HG03342 (cell line): ENCODE measurements around the gene SRPK3.
"Not testable (repeated sequence)": the region's sequence is repeated elsewhere in the genome, so short reads cannot be mapped to it uniquely, and the experiment has no call there.

Experiments
- ATAC-seq: cut with Tn5 transposase; IDR thresholded peaks from one replicate; pipeline ENCODE4 v1.9.1; 2021; ENCODE audit warnings: mild to moderate bottlenecking, moderate library complexity; ENCODE audit not compliant: unreplicated experiment

SRPK3 gene, protein sequence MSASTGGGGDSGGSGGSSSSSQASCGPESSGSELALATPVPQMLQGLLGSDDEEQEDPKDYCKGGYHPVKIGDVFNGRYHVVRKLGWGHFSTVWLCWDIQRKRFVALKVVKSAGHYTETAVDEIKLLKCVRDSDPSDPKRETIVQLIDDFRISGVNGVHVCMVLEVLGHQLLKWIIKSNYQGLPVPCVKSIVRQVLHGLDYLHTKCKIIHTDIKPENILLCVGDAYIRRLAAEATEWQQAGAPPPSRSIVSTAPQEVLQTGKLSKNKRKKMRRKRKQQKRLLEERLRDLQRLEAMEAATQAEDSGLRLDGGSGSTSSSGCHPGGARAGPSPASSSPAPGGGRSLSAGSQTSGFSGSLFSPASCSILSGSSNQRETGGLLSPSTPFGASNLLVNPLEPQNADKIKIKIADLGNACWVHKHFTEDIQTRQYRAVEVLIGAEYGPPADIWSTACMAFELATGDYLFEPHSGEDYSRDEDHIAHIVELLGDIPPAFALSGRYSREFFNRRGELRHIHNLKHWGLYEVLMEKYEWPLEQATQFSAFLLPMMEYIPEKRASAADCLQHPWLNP

DNA sequence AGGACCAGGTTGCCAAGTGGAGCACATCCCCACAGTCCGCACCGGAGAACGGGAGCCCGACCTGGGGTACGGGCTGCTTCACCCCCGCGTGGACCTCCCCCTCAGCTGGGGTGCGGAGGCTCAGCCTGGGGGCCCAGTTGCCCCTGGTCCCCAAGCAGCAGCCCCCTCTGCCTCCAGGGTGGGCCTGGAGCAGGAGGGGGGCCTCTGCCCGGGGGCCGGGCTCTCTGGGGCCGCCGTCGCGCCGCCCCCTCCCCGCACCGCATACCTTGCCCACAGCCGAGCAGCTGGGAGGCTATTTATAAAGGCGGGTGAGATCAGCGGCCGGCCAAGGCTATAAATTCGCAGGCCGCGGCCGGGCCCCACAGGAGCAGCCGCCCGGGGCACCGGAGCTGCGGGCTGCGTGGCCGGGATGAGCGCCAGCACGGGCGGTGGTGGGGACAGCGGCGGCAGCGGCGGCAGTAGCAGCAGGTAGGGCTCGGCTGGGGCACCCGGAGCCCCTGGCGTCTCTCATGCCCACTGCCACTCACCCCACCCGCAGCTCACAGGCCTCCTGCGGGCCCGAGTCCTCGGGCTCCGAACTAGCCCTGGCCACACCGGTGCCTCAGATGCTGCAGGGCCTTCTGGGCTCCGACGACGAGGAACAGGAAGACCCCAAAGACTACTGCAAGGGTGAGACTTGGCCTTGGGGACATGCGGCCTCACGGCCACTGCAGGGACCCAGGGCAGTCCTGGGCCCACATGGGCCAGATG is at the start of gene SRPK3:
SRPK3 (plus strand) TSS at position 364 of the 750 bp plus-strand sequence; CDS start at position 410, 46 bp downstream.
- no peak for ATAC-seq

DNA sequence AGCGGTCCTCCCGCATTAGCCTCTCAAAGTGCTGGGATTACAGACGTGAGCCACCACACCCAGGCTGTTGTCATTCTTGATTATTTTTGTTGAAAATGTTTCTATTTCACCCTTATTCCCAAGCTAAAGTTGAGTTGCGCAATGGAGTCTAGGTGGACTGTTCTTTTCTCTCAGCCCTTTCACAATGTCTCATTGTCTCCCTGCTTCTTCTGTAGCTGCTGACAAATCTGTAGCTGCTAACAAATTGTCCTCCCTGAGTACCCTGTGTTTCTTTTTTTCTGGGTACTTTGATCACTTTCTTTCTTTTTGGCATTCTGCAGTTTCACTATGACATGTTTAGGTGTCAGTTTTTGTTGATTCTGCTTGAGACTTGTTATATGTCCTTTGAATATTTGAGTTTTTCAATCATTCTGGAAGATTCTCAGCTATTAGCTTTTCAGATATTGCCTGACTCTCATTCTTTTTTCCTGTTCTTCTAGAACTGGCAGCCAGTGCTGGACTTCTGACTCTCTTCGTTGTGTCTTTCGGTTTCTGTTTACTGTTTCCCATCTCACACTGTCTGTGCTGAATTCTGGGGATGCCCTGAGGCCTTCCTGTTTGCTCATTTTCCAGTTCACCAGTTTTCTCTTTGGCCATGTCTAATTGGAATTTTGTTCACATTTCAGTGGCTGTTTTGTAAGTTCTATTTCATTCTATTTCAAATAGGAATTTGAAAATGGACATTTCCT is 49.6 kb upstream of the SRPK3 start:
- no peak for ATAC-seq

DNA sequence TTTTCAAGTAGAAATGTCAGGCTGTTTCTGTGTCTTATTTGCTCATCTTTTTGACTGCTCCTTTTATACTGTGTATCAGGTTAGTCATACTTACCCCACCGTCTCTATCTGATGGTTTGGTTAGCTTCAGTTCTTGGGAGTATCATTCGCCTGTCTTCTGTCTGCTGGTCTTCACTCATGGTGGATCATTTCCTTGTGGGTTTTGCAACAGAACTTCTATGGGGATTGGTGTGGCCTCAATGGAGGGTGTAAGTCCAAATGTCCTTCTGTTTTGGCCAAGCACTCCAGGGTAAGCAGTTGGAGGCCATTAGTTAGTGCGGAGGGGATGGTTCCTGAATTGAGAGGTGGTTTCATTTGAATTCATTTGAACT is 49.0 kb upstream of the SRPK3 start:
- ATAC-seq, result no peak

DNA sequence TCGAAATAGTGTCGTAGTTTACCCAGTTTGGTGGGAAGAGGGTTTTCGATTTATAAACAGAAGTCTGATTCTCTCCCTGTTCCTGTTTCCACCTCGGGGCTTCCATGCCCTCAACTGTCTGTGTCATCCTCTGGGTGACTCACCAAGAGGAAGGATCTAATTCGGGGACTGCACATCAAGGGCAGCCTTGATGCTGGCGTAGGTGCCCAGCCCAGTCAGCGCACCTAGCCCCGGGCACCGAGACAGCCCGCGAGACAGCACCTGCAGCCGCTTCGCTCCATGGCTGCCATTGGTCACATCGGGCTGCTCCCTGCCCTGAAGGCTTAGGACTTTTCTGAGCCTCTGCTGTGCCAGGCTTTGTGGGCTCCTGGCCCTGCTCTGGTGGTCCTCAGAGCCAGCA is 48.4 kb upstream of the SRPK3 start:
- ATAC-seq, result no peak

DNA sequence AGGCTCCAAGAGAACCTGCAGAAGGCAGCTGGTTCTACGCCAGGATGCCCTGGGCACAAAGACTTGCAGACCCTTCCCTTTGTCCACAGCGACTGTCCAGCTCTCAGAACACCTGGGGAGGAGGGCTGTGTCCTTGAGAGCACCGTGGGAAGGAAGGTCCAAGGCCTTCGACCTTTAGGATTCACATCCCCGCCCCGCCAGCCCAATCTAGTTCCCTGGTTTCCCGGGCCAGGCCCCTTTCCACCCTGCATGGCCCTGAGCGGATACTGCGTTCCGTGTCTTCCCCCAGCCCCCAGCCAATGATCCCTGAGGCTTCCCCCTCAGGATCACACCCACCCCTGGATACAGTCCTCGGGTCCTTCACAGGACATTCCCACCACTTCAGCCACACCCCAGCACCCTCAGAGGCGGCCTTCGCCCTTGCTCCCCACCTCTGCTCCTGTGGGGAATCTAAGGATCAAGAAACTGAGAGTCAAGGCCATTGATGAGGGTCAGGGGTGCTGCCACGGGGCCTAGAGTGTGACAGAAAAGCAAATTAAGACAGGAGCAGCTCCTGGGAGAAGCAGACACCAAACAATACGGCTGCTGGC is 47.1 kb upstream of the SRPK3 start:
- no peak for ATAC-seq

DNA sequence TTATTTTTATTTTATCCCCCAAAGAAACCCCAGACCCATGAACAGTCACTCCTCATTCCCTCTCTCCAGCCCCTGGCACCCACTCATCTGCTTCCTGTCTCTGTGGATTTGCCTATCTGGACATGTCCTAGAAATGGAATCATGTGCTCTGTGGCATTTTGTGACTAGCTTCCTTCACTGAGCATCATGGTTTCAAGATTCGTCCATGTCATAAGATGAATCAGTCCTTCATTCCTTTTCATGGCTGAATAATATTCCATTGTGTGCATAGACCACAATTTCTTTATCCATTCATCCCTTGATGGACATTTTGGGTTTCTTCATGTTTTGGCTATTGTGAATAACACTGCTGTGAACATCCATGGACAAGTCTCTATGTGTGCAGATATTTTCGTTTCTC is 46.0 kb upstream of the SRPK3 start:
- ATAC-seq, result no peak

DNA sequence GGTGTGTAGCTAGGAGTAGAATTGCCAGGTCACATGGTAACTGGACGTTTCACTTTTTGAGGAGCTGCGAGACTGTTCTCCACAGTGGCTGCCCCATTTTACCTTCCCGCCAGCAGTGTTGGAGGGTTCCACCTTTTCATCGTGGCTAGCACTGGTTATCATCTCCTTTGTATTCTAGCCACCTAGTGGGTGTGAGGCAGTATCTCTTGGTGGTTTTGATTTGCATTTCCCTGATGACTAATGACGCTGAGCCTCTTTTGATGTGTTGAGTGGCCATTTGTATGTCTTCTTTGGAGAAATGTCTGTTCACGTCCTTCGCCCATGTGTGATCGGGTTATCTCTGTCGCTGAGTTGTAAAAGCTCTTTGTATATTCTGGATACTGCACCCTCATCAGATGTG is 45.6 kb upstream of the SRPK3 start:
- no peak for ATAC-seq

DNA sequence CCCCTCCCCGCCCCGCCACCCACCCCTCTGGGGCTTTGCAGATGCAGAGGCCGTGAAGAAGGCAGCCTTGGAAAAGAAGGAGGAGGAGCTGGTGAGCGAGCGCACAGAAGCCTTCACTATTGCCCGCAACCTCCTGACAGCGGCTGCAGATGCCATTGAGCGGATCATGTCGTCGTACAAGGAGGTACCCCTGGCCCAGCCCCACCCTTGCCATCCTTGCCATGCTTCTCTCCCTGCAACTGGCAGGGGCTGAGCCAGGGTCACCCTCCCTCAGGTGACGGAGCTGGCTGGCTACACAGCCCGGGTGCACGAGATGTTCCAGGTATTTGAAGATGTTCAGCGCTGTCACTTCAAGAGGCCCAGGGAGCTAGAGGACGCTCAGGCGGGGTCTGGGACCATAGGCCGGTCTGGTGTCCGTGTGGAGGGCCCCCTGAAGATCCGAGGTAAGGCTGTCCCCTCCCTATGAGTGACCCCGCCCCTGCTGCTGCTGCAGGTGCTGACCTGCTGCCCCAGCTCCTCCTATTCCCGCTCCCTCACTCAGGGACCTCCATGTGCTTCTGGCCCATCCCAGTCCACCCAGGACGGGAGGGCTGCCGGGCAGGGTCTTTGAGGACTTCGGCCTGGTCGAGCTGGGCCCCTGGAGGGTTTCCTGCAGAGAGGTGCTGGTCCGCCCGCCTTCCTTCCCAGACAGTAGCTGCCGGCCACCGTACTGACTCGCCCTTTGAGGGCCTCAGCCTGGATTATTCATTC is 44.6 kb upstream of the SRPK3 start:
- no peak for ATAC-seq

DNA sequence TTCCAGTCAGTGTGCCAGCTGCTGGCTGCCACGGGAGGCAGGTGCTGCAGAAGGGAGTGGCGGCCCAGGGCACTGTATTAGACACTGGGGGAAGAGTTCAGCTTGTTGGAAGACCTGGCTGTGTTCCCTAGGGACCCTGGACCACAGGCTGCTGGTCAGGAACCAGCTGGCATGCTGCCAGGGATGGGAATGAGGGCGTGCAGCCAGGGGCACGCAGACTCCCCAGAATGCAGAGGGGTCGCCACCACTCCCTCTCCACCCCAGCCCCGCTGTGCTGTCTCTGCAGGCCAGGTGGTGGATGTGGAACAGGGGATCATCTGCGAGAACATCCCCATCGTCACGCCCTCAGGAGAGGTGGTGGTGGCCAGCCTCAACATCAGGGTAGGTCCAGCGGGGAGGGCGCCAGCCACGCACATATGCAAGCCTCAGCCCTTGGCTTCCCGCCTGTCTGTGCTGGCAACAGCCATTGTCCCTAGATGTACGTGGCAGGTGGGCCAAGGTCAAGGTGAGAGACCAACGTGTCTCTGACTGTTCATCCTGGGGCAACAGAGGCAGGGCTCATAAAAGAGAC is 43.9 kb upstream of the SRPK3 start:
- ATAC-seq, result no peak

DNA sequence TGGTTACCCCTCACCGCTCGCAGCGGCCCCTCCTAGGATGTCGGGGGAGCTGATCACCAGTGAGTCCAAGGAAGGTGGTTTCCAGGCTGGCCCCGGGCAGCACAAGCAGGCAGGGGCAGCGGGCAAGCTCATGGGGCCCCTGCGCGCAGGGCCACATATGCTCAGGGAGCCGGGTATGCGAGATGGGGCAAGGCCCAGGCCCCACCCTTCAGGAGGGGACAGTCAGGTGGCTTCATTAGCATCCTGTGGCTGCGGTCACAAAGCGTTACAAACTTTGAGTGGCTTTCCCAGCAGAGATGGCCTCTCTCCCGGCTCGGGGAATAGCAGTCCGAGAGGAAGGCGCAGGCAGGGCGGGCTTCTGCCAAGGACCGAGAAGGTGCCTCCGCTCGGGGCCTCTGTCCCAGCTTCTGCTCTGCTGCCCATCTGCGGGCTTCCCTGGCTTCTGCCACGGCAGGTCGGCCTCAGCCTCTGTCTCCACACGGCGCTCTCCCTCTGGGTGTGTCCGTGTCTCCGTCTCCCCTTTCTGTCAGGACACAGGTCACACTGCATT is 42.7 kb upstream of the SRPK3 start:
- no peak for ATAC-seq

DNA sequence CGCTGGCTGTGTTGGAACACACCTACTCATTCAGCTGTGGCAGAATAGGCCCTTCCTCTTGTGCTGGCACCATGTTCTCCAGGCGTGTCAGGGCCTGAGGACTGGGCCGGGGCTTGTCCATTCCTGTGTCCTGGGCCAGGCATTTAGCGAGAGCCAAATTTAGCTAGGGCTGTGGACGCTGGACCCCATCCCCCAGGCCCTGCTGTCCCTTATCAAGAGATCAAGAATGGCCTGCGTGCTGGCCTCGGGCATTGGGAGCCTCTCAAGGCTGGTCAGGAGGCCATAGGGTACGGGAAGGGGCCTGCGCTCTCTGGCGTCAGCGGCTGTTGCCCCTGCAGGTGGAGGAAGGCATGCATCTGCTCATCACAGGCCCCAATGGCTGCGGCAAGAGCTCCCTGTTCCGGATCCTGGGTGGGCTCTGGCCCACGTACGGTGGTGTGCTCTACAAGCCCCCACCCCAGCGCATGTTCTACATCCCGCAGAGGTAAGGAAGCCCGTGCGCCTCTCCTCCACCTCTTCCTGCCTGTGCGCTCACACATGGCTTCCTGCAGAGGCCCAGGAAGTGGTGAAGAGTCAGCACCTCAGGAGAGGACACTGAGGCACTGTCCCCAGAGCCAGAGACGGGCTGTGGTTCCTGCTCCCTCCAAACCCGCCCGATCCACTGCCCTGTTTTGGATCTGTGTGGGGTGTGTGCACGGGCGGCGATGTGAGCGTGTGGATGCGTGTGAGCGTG is 40.9 kb upstream of the SRPK3 start:
- ATAC-seq, result no peak

DNA sequence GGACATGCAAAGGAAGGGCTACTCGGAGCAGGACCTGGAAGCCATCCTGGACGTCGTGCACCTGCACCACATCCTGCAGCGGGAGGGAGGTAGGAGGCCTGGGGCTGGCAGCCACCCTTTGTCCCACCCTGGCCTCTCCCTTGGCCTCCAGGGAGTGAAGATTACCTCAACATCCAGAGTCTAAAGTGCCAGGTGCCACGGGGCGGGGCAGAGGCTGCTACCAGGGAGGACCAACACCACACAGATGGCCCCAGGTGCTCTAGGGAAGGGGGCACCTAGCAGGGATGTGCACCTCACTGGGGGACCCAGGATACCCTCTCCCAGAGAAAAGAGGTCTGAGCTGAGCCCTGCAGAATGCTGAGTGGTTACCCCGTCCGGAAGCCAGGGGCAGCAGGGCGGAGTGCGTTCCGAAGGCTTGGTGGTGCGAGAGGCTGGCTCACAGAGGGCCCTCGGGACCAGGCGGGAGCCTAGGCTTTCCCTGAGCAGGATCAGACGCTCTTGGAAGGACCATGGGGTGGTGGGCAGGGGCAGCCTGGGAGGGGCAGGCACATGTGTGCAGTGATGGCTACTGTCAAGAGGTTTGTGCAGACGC is 40.1 kb upstream of the SRPK3 start:
- ATAC-seq, result no peak

DNA sequence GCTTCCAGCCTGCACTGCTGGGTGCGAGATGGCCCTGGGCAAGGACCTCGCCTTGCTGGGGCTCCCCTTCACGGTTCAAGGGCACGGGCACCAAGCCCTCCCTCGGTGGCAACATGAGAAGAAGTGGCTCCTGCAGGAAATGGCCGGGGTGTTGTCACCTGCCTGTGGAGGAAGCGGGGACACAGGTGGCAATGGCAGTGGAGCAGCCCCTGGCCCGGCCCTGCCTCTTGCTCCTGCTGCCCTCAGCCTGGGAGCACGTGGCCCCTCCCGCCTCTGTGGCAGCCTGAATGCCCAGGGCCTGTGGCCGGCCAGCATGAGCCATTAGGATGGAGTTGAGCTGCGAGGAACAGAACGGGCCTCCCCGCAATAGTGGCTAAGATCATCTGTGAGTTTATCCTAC is 39.4 kb upstream of the SRPK3 start:
- no peak for ATAC-seq

DNA sequence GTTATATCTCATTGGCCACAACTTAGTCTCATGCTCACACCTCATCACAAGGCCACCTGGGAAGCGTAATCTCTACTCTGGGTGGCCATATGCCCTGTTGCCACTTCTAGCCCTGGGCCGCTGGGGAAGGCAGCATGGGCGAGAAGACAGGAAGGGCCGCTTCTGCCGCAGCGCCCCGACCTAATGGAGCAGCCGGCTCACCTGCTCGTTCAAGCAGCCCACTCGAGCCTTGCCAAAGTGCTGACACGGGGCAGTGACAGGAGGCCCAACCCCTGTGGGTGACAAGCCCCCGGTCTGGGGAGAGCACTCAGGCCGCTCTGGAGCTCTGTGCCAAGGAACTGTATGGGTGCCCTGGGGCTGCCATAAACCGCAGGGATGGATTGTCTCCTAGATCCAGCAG is 38.7 kb upstream of the SRPK3 start:
- ATAC-seq, result not testable (repeated sequence)

DNA sequence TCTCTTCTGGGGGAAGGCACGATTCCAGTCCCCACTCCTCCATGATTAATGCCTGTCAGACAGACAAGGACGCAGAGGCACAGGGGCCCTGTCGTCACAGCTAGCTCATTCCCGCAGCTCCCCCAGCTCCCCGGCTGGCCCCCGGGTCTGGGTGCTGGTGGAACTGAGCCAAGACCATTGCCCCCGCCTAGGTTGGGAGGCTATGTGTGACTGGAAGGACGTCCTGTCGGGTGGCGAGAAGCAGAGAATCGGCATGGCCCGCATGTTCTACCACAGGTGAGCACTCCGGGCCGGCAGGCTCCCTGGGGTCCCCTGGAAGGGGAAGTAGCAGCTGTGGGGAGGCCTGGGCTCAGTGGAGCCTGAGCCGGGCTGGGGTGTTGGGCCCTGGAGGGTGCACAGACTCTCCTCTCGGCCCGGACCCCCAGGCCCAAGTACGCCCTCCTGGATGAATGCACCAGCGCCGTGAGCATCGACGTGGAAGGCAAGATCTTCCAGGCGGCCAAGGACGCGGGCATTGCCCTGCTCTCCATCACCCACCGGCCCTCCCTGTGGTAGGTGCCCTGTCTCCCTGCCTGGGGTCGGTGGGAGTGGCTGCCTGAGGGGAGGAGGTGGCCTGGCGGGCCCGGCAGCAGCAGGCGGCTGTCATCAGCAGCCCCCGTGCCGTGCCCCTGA is 37.9 kb upstream of the SRPK3 start:
- not testable (repeated sequence) for ATAC-seq

DNA sequence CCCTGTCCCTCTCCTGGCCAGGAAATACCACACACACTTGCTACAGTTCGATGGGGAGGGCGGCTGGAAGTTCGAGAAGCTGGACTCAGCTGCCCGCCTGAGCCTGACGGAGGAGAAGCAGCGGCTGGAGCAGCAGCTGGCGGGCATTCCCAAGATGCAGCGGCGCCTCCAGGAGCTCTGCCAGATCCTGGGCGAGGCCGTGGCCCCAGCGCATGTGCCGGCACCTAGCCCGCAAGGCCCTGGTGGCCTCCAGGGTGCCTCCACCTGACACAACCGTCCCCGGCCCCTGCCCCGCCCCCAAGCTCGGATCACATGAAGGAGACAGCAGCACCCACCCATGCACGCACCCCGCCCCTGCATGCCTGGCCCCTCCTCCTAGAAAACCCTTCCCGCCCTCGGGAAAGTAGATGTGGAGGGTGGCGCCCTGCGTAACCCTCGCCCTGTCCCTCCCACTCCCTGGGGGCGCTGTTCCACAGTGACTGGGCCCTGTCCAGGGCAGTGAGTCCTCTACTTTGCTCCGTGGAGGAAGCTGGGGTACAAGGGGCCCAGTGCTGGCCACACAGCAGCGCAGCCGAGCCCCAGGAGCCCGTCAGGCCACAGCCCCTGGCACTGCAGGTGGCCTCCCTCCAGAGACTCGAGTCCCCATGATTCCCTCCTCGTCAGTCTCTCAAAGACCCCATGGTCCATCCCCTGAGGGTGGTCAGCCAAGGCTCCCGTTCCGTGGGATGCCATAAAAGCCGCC is 37.2 kb upstream of the SRPK3 start:
- ATAC-seq, result not testable (repeated sequence)
